G401 (cell line): ENCODE data around the gene FOXL2NB. TPM values are rescaled to one million over a fixed set of nuclear protein-coding genes. Genes with fewer than 3 reads are reported as not detected.

ENCODE experiments used
- DNase-seq: peaks from one replicate; pipeline ENCODE4 v3.0.0-alpha.2; 2015; ENCODE audit warnings: low spot score
- in situ Hi-C: cut with HindIII; loops from 2 replicates; pipeline ENCODE4 v1.10.0; 2016; ENCODE audit warnings: low sequenced_read_pairs, mixed read lengths
- total RNA-seq: library from RNA; depleted of rRNA; stranded (reverse); fragments of >200 nt; shearing (Covaris generic); gene quantifications from 2 replicates; pipeline ENCODE4 v1.2.3, GENCODE V29; 2014; rRNA removed

The FOXL2NB gene
- total RNA-seq, 1 experiment from 2014 or later = 1.2 TPM

DNA sequence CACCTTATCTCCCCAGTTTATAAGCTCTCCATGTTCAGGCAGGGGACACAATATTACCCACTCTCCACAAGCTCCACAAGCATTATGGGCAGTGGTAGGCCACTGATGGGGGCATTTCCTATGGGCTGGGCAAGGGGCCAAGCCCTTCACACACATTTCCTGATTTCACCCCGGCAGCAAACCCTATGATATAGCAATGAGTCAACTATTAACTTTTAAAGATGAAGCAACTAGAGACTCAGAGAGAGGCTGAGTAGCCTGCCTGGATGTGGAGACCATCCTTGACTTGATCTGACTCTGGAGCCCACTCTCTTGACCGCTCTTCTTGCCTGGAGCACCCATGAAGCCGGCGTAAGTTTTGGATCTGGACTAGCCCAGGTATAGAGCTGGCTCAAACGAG, 27.4 kb downstream of the FOXL2NB start:
- DNase-seq = no peak
- in situ Hi-C loops = loop anchor here (25.0 kb wide), 1 partner anchor 338 kb away; no protein-coding TSS in a partner anchor

GRCh38 chr3:138975351-138975750, 28.3 kb downstream of the FOXL2NB start:
- DNase-seq = no peak

DNA sequence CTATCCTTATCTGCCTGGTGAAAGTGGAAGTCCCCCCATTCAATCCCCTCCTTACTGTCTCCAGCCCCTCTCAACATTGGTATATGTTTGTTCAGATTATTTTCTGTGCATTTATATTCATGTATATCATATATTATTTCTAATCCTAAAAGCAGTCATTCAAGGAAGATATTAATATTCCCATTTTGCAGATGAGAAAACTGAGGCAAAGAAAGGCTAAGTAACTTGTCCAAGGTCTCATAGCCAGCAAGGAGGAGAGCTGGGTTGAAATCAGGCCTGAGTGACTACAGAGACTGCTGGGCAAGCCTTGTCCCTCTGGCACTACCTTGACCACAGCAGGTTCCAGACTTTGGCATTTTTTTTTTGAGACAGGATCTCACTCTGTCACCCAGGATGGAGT, 29.0 kb downstream of the FOXL2NB start:
- in situ Hi-C loops = no loop called here

More at GRCh38 chr3:138975351-138975750, 28.3 kb downstream of the FOXL2NB start:
- in situ Hi-C loops = no loop called here

GRCh38 chr3:138984816-138985215, 37.8 kb downstream of the FOXL2NB start:
- in situ Hi-C loops = no loop called here

More for the DNA sequence above, 29.0 kb downstream of the FOXL2NB start:
- no peak for DNase-seq

GRCh38 chr3:138985932-138986331, 38.9 kb downstream of the FOXL2NB start:
- no peak for DNase-seq
- in situ Hi-C loops = no loop called here

More at GRCh38 chr3:138984816-138985215, 37.8 kb downstream of the FOXL2NB start:
- no peak for DNase-seq

GRCh38 chr3:138987181-138987580, 40.2 kb downstream of the FOXL2NB start:
- in situ Hi-C loops = no loop called here
- DNase-seq = no peak

- in situ Hi-C loops = no loop called here
These were observed 48.7 kb downstream of the FOXL2NB start for GRCh38 chr3:138995706-138996105.

More at GRCh38 chr3:138995706-138996105, 48.7 kb downstream of the FOXL2NB start:
- no peak for DNase-seq

Other genes starting within 250 kb of the FOXL2NB start
- 25.4 and 38.0 TPM in 2 replicates for gene PIK3CB, start 112.3 kb upstream of the FOXL2NB start, total RNA-seq
- gene FOXL2, start 80 bp upstream of the FOXL2NB start, total RNA-seq = 0.06 TPM in 1 of 2 replicates, not detected in the other
- not detected in 2 replicates for gene PRR23A, start 59.1 kb downstream of the FOXL2NB start, total RNA-seq
- not detected in 2 replicates for gene PRR23B, start 73.7 kb downstream of the FOXL2NB start, total RNA-seq
- not detected in 2 replicates for gene PRR23C, start 97.7 kb downstream of the FOXL2NB start, total RNA-seq